Sigmoid colon (tissue), 4 donors: ENCODE measurements around the gene CYP3A5.
"Not testable (repeated sequence)": the region's sequence is repeated elsewhere in the genome, so short reads cannot be mapped to it uniquely, and the experiment has no call there.

ENCODE experiments used
- POLR2A ChIP-seq, 2 donors: fragments of 450-650 bp; IDR thresholded peaks; one replicate each; pipeline ENCODE4 v1.6.1; 2016; ENCODE audit warnings: antibody characterized with exemption in 2 of 2, mild to moderate bottlenecking in 2 of 2, moderate library complexity in 2 of 2
- POLR2AphosphoS5 ChIP-seq, 4 donors: sonication (generic); formaldehyde crosslinking; IDR thresholded peaks; one replicate each; pipeline ENCODE4 v1.6.1; 2017; ENCODE audit warnings: antibody characterized with exemption in 4 of 4
- TF ChIP-seq, protein P1 (sequence below), 4 experiments: fragments of 450-650 bp in 3 of 4; fragments of 200-600 bp in 1 of 4; IDR thresholded peaks; one replicate each; pipeline ENCODE4 v1.5.1; 2016 to 2019; ENCODE audit warnings: antibody characterized with exemption in 4 of 4, mild to moderate bottlenecking in 3 of 4, moderate library complexity in 2 of 4

DNA sequence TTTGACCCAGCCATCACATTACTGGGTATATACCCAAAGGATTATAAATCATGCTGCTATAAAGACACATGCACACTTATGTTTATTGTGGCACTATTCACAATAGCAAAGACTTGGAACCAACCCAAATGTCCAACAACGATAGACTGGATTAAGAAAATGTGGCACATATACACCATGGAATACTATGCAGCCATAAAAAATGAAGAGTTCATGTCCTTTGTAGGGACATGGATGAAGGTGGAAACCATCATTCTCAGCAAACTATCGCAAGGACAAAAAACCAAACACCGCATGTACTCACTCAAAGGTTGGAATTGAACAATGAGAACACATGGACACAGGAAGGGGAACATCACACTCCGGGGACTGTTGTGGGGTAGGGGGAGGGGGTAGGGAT is 11.1 kb upstream of the CYP3A5 start:
- TF ChIP-seq POLR2AphosphoS5, POLR2A (IDR thresholded peaks at IDR 0.05): not testable (repeated sequence)
- TF ChIP-seq, protein P1, sequence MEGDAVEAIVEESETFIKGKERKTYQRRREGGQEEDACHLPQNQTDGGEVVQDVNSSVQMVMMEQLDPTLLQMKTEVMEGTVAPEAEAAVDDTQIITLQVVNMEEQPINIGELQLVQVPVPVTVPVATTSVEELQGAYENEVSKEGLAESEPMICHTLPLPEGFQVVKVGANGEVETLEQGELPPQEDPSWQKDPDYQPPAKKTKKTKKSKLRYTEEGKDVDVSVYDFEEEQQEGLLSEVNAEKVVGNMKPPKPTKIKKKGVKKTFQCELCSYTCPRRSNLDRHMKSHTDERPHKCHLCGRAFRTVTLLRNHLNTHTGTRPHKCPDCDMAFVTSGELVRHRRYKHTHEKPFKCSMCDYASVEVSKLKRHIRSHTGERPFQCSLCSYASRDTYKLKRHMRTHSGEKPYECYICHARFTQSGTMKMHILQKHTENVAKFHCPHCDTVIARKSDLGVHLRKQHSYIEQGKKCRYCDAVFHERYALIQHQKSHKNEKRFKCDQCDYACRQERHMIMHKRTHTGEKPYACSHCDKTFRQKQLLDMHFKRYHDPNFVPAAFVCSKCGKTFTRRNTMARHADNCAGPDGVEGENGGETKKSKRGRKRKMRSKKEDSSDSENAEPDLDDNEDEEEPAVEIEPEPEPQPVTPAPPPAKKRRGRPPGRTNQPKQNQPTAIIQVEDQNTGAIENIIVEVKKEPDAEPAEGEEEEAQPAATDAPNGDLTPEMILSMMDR (IDR thresholded peaks at IDR 0.05) = not testable (repeated sequence)
